Epithelial cell of proximal tubule (primary cell): ENCODE measurements around the gene PIGQ. TPM values are rescaled to one million over a fixed set of nuclear protein-coding genes. Genes with fewer than 3 reads are reported as not detected.

Experiments used
- DNase-seq: peaks from one replicate; pipeline ENCODE4 v3.0.0-alpha.2; 2011; ENCODE audit warnings: low read depth
- H3K4me3 ChIP-seq: 2 replicates; pipeline ENCODE4 v1.5.1; 2011; ENCODE audit warnings: low read depth, mild to moderate bottlenecking, low read length
- total RNA-seq: library from RNA; depleted of rRNA; stranded (reverse); fragments of >200 nt; gene quantifications from 2 replicates; pipeline ENCODE4 v1.2.3, GENCODE V29; 2015
- TF ChIP-seq, protein P1 (sequence below): conservative IDR thresholded peaks from 2 replicates; pipeline ENCODE4 v1.5.1; 2012; ENCODE audit warnings: low read depth, mild to moderate bottlenecking, low read length

Gene PIGQ
- total RNA-seq, 1 donor from 2014 or later: 60.9 TPM

DNA sequence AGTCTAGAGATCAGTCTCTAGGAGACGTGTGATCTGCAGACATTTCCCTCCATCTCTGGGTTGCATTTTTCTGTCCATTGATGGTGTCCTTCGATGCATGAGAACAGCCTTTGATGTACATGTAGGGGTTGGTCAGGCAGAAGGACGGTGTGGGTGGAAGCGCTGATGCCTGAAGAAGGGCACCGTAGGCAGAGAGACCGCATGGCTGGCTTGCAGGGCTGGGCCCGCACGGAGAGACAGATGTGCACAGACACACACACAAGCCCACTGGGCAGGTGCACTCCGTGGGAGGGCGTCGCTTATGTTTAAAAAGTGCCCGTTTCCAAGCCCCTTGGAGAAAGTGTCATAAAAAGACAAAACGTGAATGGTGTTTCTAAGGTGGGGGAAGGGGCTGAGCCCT, 45.4 kb downstream of the PIGQ start:
- TF ChIP-seq, protein P1, sequence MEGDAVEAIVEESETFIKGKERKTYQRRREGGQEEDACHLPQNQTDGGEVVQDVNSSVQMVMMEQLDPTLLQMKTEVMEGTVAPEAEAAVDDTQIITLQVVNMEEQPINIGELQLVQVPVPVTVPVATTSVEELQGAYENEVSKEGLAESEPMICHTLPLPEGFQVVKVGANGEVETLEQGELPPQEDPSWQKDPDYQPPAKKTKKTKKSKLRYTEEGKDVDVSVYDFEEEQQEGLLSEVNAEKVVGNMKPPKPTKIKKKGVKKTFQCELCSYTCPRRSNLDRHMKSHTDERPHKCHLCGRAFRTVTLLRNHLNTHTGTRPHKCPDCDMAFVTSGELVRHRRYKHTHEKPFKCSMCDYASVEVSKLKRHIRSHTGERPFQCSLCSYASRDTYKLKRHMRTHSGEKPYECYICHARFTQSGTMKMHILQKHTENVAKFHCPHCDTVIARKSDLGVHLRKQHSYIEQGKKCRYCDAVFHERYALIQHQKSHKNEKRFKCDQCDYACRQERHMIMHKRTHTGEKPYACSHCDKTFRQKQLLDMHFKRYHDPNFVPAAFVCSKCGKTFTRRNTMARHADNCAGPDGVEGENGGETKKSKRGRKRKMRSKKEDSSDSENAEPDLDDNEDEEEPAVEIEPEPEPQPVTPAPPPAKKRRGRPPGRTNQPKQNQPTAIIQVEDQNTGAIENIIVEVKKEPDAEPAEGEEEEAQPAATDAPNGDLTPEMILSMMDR: no peak
- no peak overlapping the region for H3K4me3 ChIP-seq
- no peak for DNase-seq

DNA sequence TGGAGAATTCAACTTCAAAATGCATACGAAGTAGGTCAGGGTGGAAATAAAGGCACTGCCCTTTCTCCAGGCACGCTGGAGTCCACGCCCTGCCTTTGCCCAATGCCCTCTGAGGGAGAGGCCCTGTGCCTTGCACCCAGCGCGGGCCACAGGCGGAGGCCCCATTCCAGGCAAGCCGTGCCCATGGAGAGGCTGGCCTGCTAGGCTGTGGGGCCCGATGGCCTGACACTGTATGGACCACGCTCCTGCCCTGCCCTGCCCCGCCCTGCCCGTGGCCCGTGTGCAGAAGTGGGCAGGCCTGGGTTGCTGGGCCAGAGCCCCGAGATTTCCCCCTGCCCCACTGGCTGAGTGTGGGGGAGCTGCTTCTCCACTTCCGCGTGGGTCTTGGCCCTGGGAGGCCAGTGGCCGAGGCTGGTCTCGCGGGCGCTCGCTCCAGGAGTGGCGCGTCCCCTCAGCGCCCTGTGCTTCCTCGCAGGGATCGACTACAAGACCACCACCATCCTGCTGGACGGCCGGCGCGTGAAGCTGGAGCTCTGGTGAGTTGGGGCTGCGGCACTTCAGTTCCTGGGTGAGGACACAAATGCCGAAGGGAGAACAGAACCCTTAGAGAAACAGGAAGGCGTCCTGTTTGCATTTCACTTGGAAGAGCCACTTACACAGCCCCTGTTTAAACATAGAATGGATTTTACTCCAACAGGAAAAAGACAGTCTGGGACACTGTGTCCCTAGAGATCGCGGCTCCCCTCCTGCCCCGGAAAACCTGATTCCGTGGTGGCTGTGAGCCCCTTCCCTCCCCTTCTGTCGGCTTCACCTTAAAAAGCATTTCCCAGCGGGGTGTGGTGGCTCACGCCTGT, 47.2 kb downstream of the PIGQ start:
- DNase-seq: no peak
- TF ChIP-seq, protein P1: no peak
- H3K4me3 ChIP-seq: no peak overlapping the region

DNA sequence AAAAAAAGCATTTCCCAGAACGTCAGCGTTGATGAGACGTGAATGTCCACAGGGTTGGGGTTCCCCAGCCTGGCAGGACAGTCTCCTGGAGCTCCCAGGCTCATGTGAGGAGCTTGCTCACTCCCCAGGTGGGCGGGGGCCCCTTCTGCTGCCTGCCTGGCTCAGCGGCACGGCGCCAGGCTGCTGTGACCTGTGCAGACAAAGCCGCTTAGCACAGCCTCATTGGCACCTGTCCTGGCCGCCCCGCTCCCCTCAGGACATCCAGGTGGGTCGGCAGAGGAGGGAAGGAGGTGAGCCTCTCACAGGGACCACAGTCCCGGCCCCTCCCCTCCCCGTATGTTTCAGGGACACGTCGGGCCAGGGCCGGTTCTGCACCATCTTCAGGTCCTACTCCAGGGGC, 48.1 kb downstream of the PIGQ start:
- DNase-seq: no peak
- H3K4me3 ChIP-seq: no peak overlapping the region

DNA sequence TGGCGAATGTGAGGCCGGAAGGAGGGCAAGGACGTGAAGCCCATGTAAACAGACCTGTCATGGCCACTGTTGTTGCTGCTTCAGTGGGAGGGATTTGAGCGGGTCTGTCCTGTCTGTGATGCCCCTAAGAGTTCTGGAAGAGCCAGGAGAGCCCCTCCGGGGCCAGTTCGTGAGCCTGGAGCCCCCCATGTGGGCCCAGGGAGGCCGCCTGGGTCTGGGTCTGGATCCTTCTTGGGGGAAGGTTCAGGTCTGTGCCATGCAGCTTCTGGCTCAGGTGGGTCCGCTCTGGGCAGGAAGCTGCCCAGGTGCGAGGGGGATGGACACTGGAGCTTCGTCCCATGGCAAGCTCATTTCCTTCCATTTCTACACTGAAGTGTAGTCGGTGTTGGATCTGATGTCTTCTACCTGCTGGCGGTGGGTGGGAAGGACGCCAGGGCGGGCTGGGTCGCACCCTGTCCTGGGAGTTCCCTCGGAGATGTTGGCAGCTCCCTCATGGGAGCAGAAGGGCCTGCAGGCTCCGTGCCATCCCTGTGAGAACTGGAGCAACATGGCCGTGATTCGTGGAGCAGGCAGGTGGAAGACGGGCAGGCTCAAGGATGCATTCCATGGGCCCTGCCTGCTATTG, 49.8 kb downstream of the PIGQ start:
- H3K4me3 ChIP-seq: no peak overlapping the region
- TF ChIP-seq, protein P1: no peak
- no peak for DNase-seq

More for the DNA sequence above, 48.1 kb downstream of the PIGQ start:
- TF ChIP-seq, protein P1: no peak

DNA sequence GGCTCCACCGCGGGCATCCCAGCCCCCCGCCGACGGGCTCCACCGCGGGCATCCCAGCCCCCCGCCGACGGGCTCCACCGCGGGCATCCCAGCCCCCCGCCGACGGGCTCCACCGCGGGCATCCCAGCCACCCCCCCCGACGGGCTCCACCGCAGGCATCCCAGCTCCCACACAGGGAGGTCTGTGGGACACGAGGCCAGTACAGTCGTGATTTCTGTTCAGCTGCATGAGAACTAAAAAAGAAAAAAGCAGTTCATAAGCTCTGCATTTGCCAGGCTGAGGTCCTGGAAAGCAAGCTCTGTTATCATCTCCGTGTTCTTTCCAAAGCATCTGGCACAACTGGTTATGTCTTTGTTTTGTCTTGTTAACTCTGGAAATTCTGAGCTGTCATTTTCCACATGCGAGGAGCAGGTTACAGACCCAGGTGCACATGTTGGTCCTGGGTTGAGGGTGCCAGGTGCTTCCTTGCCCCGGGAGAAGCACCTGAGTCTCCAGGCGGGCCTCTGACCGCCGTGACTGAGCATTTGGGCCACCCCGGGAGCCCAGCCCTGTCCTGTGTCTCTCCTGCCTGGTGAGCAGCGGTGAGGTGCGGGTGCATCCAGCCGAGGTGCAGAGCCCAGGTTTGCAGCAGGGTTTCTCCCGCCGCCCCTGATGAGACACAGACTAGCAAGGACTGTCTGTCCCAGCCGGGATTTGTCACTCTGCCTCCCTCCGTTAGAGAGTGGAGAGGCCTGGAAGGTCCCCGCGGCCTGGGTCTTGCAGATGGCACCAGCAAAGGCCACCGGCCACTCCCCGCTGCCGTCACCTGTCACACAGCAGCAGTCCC, 51.1 kb downstream of the PIGQ start:
- no peak for DNase-seq
- TF ChIP-seq, protein P1: no peak
- H3K4me3 ChIP-seq: no peak overlapping the region

DNA sequence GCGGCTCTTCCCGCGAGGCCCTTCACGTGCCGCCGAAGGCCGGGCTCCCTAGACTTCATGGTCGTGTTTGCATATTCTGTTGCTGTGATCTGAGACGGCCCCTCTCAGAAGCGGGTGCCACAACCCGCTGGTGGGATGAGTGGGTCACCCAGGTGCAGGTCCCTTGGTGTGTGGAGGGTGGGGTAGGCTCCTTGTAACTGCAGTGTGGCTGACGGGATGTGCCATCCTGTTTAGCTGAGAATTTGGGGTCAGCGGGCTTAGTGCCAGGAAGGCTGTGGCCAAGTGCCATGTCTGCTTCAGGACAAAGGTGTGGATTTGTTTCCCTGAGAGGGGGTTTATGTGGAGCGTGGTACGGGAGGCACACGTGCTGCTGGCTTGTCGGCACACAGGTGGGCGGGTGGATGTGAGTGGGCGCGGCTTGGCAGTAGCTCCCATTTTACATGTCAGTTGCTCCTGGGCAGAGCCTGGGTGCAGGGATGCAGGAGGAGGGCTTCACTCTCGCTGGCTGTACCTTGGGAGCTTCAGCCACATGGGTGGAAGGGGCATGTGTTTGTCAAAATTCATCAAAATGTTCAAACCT, 51.8 kb downstream of the PIGQ start:
- no peak overlapping the region for H3K4me3 ChIP-seq
- DNase-seq: no peak
- TF ChIP-seq, protein P1: no peak
